ENCODE measurements around the gene PRR33. TPM values are rescaled to one million over a fixed set of nuclear protein-coding genes. Genes with fewer than 3 reads are reported as not detected.

PRR33 gene
- total RNA-seq, 1 donor from 2014 or later: not detected

GRCh38 chr11:1856306-1857005 lies 35.2 kb downstream of the PRR33 start:
- H3K27ac ChIP-seq: no peak overlapping the region
- H3K4me1 ChIP-seq: no peaks in the 10 kb centered on the region
- no peaks in the 10 kb centered on the region for H3K9me3 ChIP-seq
- H3K36me3 ChIP-seq: no peaks in the 10 kb centered on the region
- no peaks in the 10 kb centered on the region for H3K27me3 ChIP-seq
- H3K4me3 ChIP-seq: no peak overlapping the region
- no peak for TF ChIP-seq POLR2A (IDR thresholded peaks at IDR 0.05)
- TF ChIP-seq POLR2AphosphoS5 (IDR thresholded peaks at IDR 0.05; ENCODE audit: insufficient read depth in 1 of 2, low read depth in 1 of 2): no peak
- TF ChIP-seq CTCF (IDR thresholded peaks at IDR 0.05): no peak
- intact Hi-C loops (cut with DNase I): loop anchor here (10.0 kb wide), 1 partner anchor 1018 kb away; no protein-coding TSS in a partner anchor
- no peak for DNase-seq (ENCODE audit: extremely low spot score in 2 of 2)

- no peaks in the 10 kb centered on the region for H3K27me3 ChIP-seq
- H3K4me3 ChIP-seq: no peak overlapping the region
- intact Hi-C loops (cut with DNase I): loop anchor here (10.0 kb wide), 1 partner anchor 1019 kb away; no protein-coding TSS in a partner anchor
- H3K27ac ChIP-seq: no peak overlapping the region
- H3K36me3 ChIP-seq: no peaks in the 10 kb centered on the region
- H3K9me3 ChIP-seq: no peaks in the 10 kb centered on the region
- TF ChIP-seq CTCF (IDR thresholded peaks at IDR 0.05) (no peak), POLR2A (IDR thresholded peaks at IDR 0.05) (no peak), POLR2AphosphoS5 (IDR thresholded peaks at IDR 0.05; ENCODE audit: insufficient read depth in 1 of 2, low read depth in 1 of 2) (no peak)
- no peak for DNase-seq (ENCODE audit: extremely low spot score in 2 of 2)
- no peaks in the 10 kb centered on the region for H3K4me1 ChIP-seq
Measured at GRCh38 chr11:1855886-1856265, 35.8 kb downstream of the PRR33 start.

GRCh38 chr11:1854949-1855885 lies 36.5 kb downstream of the PRR33 start:
- no peaks in the 10 kb centered on the region for H3K4me1 ChIP-seq
- TF ChIP-seq CTCF (IDR thresholded peaks at IDR 0.05) (no peak), POLR2A (IDR thresholded peaks at IDR 0.05) (no peak), POLR2AphosphoS5 (IDR thresholded peaks at IDR 0.05; ENCODE audit: insufficient read depth in 1 of 2, low read depth in 1 of 2) (no peak)
- no peaks in the 10 kb centered on the region for H3K9me3 ChIP-seq
- no peak overlapping the region for H3K27ac ChIP-seq
- no peaks in the 10 kb centered on the region for H3K27me3 ChIP-seq
- intact Hi-C loops (cut with DNase I): loop anchor here (10.0 kb wide), 1 partner anchor 1020 kb away; no protein-coding TSS in a partner anchor
- no peak overlapping the region for H3K4me3 ChIP-seq
- no peaks in the 10 kb centered on the region for H3K36me3 ChIP-seq
- no peak for DNase-seq (ENCODE audit: extremely low spot score in 2 of 2)

- Histone ChIP-seq H3K27me3 (no peaks in the 10 kb centered on the region), H3K27ac (no peak overlapping the region), H3K4me1 (no peaks in the 10 kb centered on the region), H3K4me3 (peak overlapping the region; percentile 13 to 32), H3K36me3 (no peaks in the 10 kb centered on the region), H3K9me3 (no peaks in the 10 kb centered on the region)
- intact Hi-C loops (cut with DNase I): loop anchor here (10.0 kb wide), 1 partner anchor 1020 kb away; no protein-coding TSS in a partner anchor
- DNase-seq (ENCODE audit: extremely low spot score in 2 of 2): no peak
- TF ChIP-seq CTCF (IDR thresholded peaks at IDR 0.05): no peak
- TF ChIP-seq POLR2A (IDR thresholded peaks at IDR 0.05): no peak
- TF ChIP-seq POLR2AphosphoS5 (IDR thresholded peaks at IDR 0.05; ENCODE audit: insufficient read depth in 1 of 2, low read depth in 1 of 2): no peak
Measured at GRCh38 chr11:1854132-1854948, 37.4 kb downstream of the PRR33 start.
